Vagina (tissue), 2 donors: Measurements from ENCODE around the gene BTNL2. TPM values are rescaled to one million over a fixed set of nuclear protein-coding genes. Genes with fewer than 3 reads are reported as not detected.

Source experiments
- DNase-seq, 2 donors: peaks; one replicate each; pipeline ENCODE4 v3.0.0-alpha.2; 2017; ENCODE audit errors: extremely low spot score in 2 of 2
- H3K27ac ChIP-seq: fragments of 200-600 bp; sonication (generic); one replicate; pipeline ENCODE4 v1.5.1; 2019
- H3K27me3 ChIP-seq: fragments of 200-600 bp; sonication (generic); one replicate; pipeline ENCODE4 v1.5.1; 2019
- H3K36me3 ChIP-seq, 2 donors: fragments of 200-600 bp; sonication (generic); one replicate each; pipeline ENCODE4 v1.5.1; 2017 to 2019
- H3K4me1 ChIP-seq: fragments of 200-600 bp; sonication (generic); one replicate; pipeline ENCODE4 v1.5.1; 2019
- H3K4me3 ChIP-seq, 2 donors: fragments of 200-600 bp; sonication (generic); 1 replicate in 1 of 2; 2 replicates in 1 of 2; pipeline ENCODE4 v1.5.1; 2016 to 2019
- H3K9me3 ChIP-seq: fragments of 200-600 bp; sonication (generic); one replicate; pipeline ENCODE4 v1.5.1; 2019
- CTCF ChIP-seq, 3 experiments: fragments of 450-650 bp in 2 of 3; fragments of 200-600 bp in 1 of 3; sonication (generic) in 1 of 3; IDR thresholded peaks; one replicate each; pipeline ENCODE4 v1.5.1; 2017 to 2019; ENCODE audit warnings: antibody characterized with exemption in 3 of 3, mild to moderate bottlenecking in 2 of 3, moderate library complexity in 2 of 3
- POLR2A ChIP-seq, 2 donors: fragments of 450-650 bp; IDR thresholded peaks; one replicate each; pipeline ENCODE4 v1.6.1; 2017; ENCODE audit warnings: antibody characterized with exemption in 2 of 2, mild to moderate bottlenecking in 2 of 2, moderate library complexity in 2 of 2
- POLR2AphosphoS5 ChIP-seq, 2 donors: sonication (generic); formaldehyde crosslinking; IDR thresholded peaks; one replicate each; pipeline ENCODE4 v1.9.0; 2017; ENCODE audit warnings: antibody characterized with exemption in 2 of 2, mild to moderate bottlenecking in 2 of 2, low read depth in 1 of 2; ENCODE audit not compliant: insufficient read depth in 1 of 2
- intact Hi-C: fragments of 100-400 bp; cut with DNase I; formaldehyde crosslinking; loops from one replicate; pipeline ENCODE4 v1.15.1; 2023
- total RNA-seq: library from RNA; depleted of rRNA; stranded (reverse); fragments of >200 nt; gene quantifications from one replicate; pipeline ENCODE4 v1.2.3, GENCODE V29; 2016

Gene BTNL2
- total RNA-seq, 1 donor from 2014 or later = not detected

DNA sequence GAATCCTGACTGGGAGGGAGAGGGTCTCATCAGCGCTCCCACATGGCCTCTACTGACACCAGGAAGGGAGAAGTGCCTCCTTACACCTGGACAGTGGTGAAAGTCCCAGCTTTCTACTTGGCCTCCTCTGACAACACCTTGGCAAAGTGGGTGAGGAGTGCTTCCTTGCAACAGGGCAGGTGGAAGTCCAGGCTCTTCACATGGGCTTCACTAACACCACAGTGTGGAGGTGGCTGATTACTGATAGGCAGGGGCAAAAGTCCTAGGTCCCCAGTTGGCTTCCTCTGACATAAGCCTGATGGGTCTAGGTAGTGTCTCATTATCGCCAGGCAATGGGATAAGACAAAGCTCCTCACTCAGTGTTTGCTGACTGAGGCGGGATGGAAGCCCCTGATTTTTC is 23.2 kb upstream of the BTNL2 start:
- no peak overlapping the region for H3K27ac ChIP-seq
- no peak for DNase-seq
- intact Hi-C loops = no loop called here
- no peaks in the 10 kb centered on the region for H3K36me3 ChIP-seq
- no peak overlapping the region for H3K4me3 ChIP-seq
- H3K9me3 ChIP-seq = no peaks in the 10 kb centered on the region
- no peaks in the 10 kb centered on the region for H3K4me1 ChIP-seq
- TF ChIP-seq POLR2A (IDR thresholded peaks at IDR 0.05) = no peak
- no peak for TF ChIP-seq CTCF (IDR thresholded peaks at IDR 0.05)
- TF ChIP-seq POLR2AphosphoS5 (IDR thresholded peaks at IDR 0.05; ENCODE audit: insufficient read depth in 1 of 2, low read depth in 1 of 2) = no peak
- H3K27me3 ChIP-seq = no peaks in the 10 kb centered on the region

- no peak for DNase-seq
- H3K27ac ChIP-seq = no peak overlapping the region
- H3K27me3 ChIP-seq = no peaks in the 10 kb centered on the region
- no peaks in the 10 kb centered on the region for H3K4me1 ChIP-seq
- intact Hi-C loops = loop anchor here (5.0 kb wide), 1 partner anchor 274 kb away; no protein-coding TSS in a partner anchor
- H3K4me3 ChIP-seq = no peak overlapping the region
- H3K9me3 ChIP-seq = no peaks in the 10 kb centered on the region
- no peaks in the 10 kb centered on the region for H3K36me3 ChIP-seq
- TF ChIP-seq POLR2A (IDR thresholded peaks at IDR 0.05) (no peak), POLR2AphosphoS5 (IDR thresholded peaks at IDR 0.05; ENCODE audit: insufficient read depth in 1 of 2, low read depth in 1 of 2) (no peak), CTCF (IDR thresholded peaks at IDR 0.05) (no peak)
Observed at GRCh38 chr6:32427934-32428474, 21.0 kb upstream of the BTNL2 start.

DNA sequence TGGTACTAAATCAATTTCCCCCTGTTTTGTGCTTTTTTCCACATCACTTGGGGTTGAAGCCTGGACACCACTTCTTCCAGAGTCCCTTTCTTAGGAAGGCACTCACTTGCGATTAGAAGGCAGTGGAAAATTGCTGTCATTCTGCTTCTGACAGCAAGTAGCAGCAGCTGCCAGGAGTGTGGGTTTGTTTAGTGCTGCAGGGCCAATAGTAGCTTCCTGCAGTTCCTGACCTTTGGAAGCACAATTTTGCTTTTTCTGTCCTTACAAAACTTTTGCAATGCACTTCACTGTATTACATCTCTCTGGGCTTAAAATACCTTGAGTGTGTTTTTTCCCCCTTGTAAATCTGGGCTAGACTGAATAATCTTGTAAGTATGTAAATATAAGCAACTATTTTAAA is 20.2 kb upstream of the BTNL2 start:
- Histone ChIP-seq H3K4me3 (no peak overlapping the region), H3K27me3 (no peaks in the 10 kb centered on the region), H3K9me3 (no peaks in the 10 kb centered on the region), H3K4me1 (no peaks in the 10 kb centered on the region), H3K27ac (no peak overlapping the region), H3K36me3 (no peaks in the 10 kb centered on the region)
- intact Hi-C loops = loop anchor here (5.0 kb wide), 1 partner anchor 275 kb away; no protein-coding TSS in a partner anchor
- no peak for DNase-seq
- TF ChIP-seq POLR2AphosphoS5 (IDR thresholded peaks at IDR 0.05; ENCODE audit: insufficient read depth in 1 of 2, low read depth in 1 of 2) = no peak
- no peak for TF ChIP-seq CTCF (IDR thresholded peaks at IDR 0.05)
- no peak for TF ChIP-seq POLR2A (IDR thresholded peaks at IDR 0.05)

DNA sequence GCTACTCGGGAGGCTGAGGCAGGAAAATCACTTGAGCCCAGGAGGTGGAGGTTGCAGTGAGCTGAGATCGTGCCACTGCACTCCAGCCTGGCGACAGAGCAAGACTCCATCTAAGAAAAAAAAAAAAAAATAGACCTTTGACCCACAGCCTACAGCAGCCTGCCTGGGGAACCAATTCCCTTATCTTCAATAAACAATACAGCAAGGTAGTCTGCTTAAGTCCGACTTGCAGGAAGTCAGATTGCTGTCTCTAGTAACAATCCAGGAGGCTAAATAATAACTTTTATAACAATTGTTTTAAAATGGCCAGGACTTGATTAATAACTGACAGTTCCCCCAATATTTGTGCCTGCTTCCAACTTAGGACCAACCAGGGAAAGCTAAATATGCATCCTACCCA is 19.4 kb upstream of the BTNL2 start:
- H3K9me3 ChIP-seq = no peaks in the 10 kb centered on the region
- H3K36me3 ChIP-seq = no peaks in the 10 kb centered on the region
- no peaks in the 10 kb centered on the region for H3K4me1 ChIP-seq
- no peak overlapping the region for H3K4me3 ChIP-seq
- intact Hi-C loops = loop anchor here (5.0 kb wide), 1 partner anchor 276 kb away; no protein-coding TSS in a partner anchor
- H3K27me3 ChIP-seq = no peaks in the 10 kb centered on the region
- TF ChIP-seq CTCF (IDR thresholded peaks at IDR 0.05) = no peak
- TF ChIP-seq POLR2A (IDR thresholded peaks at IDR 0.05) = no peak
- no peak for TF ChIP-seq POLR2AphosphoS5 (IDR thresholded peaks at IDR 0.05; ENCODE audit: insufficient read depth in 1 of 2, low read depth in 1 of 2)
- no peak for DNase-seq
- no peak overlapping the region for H3K27ac ChIP-seq

- no peaks in the 10 kb centered on the region for H3K4me1 ChIP-seq
- no peaks in the 10 kb centered on the region for H3K36me3 ChIP-seq
- H3K4me3 ChIP-seq = no peak overlapping the region
- H3K27ac ChIP-seq = no peak overlapping the region
- no peak for DNase-seq
- intact Hi-C loops = loop anchor here (5.0 kb wide), 1 partner anchor 278 kb away; no protein-coding TSS in a partner anchor
- no peaks in the 10 kb centered on the region for H3K9me3 ChIP-seq
- no peaks in the 10 kb centered on the region for H3K27me3 ChIP-seq
- no peak for TF ChIP-seq CTCF (IDR thresholded peaks at IDR 0.05)
- TF ChIP-seq POLR2AphosphoS5 (IDR thresholded peaks at IDR 0.05; ENCODE audit: insufficient read depth in 1 of 2, low read depth in 1 of 2) = no peak
- TF ChIP-seq POLR2A (IDR thresholded peaks at IDR 0.05) = no peak
Observed at GRCh38 chr6:32424589-32425300, 17.8 kb upstream of the BTNL2 start.
